Nephron progenitor cell (in vitro differentiated cells): Measurements from ENCODE around the gene DACH1.

Experiments used
- DNase-seq: peaks from one replicate; pipeline ENCODE4 v3.0.0; 2021
- H3K27ac Mint-ChIP-seq: 2 replicates; pipeline ENCODE4 v1.8.0; 2021; ENCODE audit warnings: mild to moderate bottlenecking, moderate library complexity, mixed read lengths
- H3K27me3 Mint-ChIP-seq: 2 replicates; pipeline ENCODE4 v1.8.0; 2021; ENCODE audit warnings: mild to moderate bottlenecking, low read depth, mixed read lengths; ENCODE audit not compliant: poor library complexity
- H3K36me3 Mint-ChIP-seq: 2 replicates; pipeline ENCODE4 v1.8.0; 2021; ENCODE audit warnings: low read depth, mixed read lengths
- H3K4me1 Mint-ChIP-seq: 2 replicates; pipeline ENCODE4 v1.8.0; 2021; ENCODE audit warnings: mixed read lengths
- H3K4me3 Mint-ChIP-seq: 2 replicates; pipeline ENCODE4 v1.8.0; 2021; ENCODE audit warnings: mild to moderate bottlenecking, moderate library complexity, mixed read lengths
- H3K9me3 Mint-ChIP-seq: 2 replicates; pipeline ENCODE4 v1.8.0; 2021; ENCODE audit warnings: mild to moderate bottlenecking, moderate library complexity, mixed read lengths
- TF ChIP-seq, protein P1 (sequence below): fragments of 200-600 bp; sonication (generic); IDR thresholded peaks from 2 replicates; pipeline ENCODE4 v1.5.0; 2021; ENCODE audit warnings: antibody characterized with exemption

DACH1 gene

GRCh38 chr13:71456136-71456535 is 410.9 kb downstream of the DACH1 start:
- no peak for DNase-seq
- Mint-ChIP-seq H3K9me3 (no peaks in the 10 kb centered on the region), H3K27me3 (no peaks in the 10 kb centered on the region), H3K36me3 (peaks cover 36% of the 10 kb centered on the region), H3K27ac (no peak overlapping the region), H3K4me3 (no peak overlapping the region), H3K4me1 (no peaks in the 10 kb centered on the region)
- TF ChIP-seq, protein P1, sequence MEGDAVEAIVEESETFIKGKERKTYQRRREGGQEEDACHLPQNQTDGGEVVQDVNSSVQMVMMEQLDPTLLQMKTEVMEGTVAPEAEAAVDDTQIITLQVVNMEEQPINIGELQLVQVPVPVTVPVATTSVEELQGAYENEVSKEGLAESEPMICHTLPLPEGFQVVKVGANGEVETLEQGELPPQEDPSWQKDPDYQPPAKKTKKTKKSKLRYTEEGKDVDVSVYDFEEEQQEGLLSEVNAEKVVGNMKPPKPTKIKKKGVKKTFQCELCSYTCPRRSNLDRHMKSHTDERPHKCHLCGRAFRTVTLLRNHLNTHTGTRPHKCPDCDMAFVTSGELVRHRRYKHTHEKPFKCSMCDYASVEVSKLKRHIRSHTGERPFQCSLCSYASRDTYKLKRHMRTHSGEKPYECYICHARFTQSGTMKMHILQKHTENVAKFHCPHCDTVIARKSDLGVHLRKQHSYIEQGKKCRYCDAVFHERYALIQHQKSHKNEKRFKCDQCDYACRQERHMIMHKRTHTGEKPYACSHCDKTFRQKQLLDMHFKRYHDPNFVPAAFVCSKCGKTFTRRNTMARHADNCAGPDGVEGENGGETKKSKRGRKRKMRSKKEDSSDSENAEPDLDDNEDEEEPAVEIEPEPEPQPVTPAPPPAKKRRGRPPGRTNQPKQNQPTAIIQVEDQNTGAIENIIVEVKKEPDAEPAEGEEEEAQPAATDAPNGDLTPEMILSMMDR = no peak

DNA sequence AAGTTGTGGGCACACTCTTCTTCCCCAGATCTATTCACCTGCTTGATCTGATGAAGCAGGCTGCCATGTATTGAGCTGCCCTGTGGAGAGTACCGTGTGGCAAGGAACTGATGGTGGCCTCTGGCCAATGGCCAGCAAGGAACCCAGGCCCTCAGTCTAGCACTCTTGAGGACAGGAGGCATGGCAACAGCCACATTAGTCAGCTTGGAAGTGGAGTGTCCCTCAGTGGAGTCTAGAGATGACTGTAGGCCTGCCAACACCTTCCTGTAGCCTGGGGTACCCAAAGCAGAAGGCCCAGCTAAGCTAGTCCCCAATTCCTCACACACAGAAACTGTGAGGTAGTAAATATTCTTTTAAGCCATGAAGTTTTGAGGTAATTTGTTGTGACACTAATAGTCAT is 412.5 kb downstream of the DACH1 start:
- peak overlapping the region; percentile 57 for H3K27ac Mint-ChIP-seq
- no peaks in the 10 kb centered on the region for H3K27me3 Mint-ChIP-seq
- TF ChIP-seq, protein P1 = no peak
- H3K9me3 Mint-ChIP-seq = no peaks in the 10 kb centered on the region
- no peaks in the 10 kb centered on the region for H3K4me1 Mint-ChIP-seq
- no peak for DNase-seq
- H3K36me3 Mint-ChIP-seq = peaks cover 46% of the 10 kb centered on the region
- no peak overlapping the region for H3K4me3 Mint-ChIP-seq

DNA sequence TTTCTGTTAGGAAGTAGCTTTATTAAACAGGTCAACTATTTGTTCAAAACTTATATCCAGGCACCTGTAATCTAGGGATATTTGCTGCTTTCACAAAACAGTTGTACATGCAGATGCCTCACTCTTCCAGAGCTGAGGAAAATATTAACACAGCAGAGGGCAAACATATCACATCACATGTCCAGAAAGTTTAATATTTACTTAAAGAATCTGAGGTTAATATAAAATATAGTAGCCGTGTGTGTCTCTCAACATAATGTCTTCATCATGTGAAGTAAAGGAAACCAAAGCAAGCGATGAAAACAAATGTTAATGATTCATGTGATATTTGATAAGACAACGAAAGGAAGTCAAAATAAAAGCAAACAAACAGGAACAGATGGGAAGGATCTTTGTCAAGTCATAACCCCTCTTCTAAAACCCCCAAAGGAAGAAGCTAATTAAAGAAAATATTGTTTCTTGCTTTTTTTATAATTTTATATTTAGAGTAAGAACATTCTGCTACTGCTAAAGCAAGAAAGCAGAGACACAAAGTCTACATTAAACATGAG is 418.8 kb downstream of the DACH1 start:
- H3K4me1 Mint-ChIP-seq = no peaks in the 10 kb centered on the region
- TF ChIP-seq, protein P1 = no peak
- DNase-seq = no peak
- no peaks in the 10 kb centered on the region for H3K27me3 Mint-ChIP-seq
- peaks cover 55% of the 10 kb centered on the region for H3K36me3 Mint-ChIP-seq
- no peak overlapping the region for H3K4me3 Mint-ChIP-seq
- H3K9me3 Mint-ChIP-seq = no peaks in the 10 kb centered on the region
- H3K27ac Mint-ChIP-seq = no peak overlapping the region

- no peaks in the 10 kb centered on the region for H3K27me3 Mint-ChIP-seq
- H3K4me3 Mint-ChIP-seq = no peak overlapping the region
- no peak overlapping the region for H3K27ac Mint-ChIP-seq
- DNase-seq = no peak
- TF ChIP-seq, protein P1 = no peak
- H3K36me3 Mint-ChIP-seq = no peaks in the 10 kb centered on the region
- peaks cover 6% of the 10 kb centered on the region for H3K4me1 Mint-ChIP-seq
- H3K9me3 Mint-ChIP-seq = no peaks in the 10 kb centered on the region
These were observed 429.3 kb downstream of the DACH1 start for GRCh38 chr13:71437704-71438103.

DNA sequence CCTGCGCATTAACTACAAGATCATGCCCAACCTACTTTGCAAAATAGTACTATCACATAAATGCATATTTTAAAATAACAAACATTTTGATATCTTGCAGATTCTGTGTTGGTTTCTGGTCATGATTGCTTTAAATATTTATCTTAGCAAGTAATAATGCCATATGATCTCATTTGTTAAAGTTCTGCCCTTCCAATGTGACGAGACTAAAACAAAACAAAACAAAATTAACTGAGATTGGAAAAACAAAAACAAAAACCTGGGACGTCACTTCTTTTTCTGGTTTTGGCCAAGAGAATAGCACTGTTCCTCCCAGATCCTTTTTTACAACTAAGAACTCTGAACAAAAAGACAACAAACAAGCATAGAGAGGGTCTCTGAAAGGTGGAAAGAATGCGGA is 436.3 kb downstream of the DACH1 start:
- H3K27me3 Mint-ChIP-seq = no peaks in the 10 kb centered on the region
- peaks cover 9% of the 10 kb centered on the region for H3K36me3 Mint-ChIP-seq
- no peak overlapping the region for H3K4me3 Mint-ChIP-seq
- H3K27ac Mint-ChIP-seq = peak overlapping the region; percentile 81
- H3K4me1 Mint-ChIP-seq = peaks cover 13% of the 10 kb centered on the region
- no peak for DNase-seq
- TF ChIP-seq, protein P1 = no peak
- H3K9me3 Mint-ChIP-seq = peaks cover 5% of the 10 kb centered on the region

DNA sequence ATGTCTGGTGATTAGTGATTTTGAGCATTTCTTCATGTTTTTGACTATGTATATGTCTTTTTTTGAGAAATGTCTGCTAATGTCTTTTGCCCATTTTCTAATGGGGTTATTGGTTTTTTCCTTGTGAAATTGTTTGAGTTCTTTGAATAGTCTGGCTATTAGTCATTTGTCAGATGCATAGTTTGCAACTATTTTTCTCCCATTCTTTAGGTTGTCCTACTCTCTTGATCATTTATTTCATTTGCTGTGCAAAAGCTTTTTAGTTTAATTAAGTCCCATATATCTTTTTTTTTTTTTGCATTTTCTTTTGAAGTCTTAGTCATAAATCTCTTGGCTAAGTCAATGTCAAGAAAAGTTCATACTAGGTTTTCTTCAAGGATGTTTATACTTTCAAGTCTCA is 449.8 kb downstream of the DACH1 start:
- no peak overlapping the region for H3K4me3 Mint-ChIP-seq

More for the DNA sequence above, 449.8 kb downstream of the DACH1 start:
- Mint-ChIP-seq H3K27me3 (no peaks in the 10 kb centered on the region), H3K36me3 (peaks cover 22% of the 10 kb centered on the region), H3K9me3 (peaks cover 56% of the 10 kb centered on the region), H3K4me1 (no peaks in the 10 kb centered on the region), H3K27ac (no peak overlapping the region)
- TF ChIP-seq, protein P1 = no peak
- DNase-seq = no peak
